Bronchial epithelial cell (primary cell): ENCODE measurements around the gene MRPL32. TPM values are rescaled to one million over a fixed set of nuclear protein-coding genes. Genes with fewer than 3 reads are reported as not detected.

Experiments used
- DNase-seq: peaks from one replicate; pipeline ENCODE4 v3.0.0-alpha.2; 2010; ENCODE audit warnings: low read depth
- FAIRE-seq: peaks from 2 replicates; lab custom pipeline; 2011; peaks lifted over from hg19 to GRCh38; lab: Jason Lieb, UNC
- H3K27me3 ChIP-seq: 2 replicates; pipeline ENCODE4 v1.5.1; 2011; ENCODE audit warnings: low read length; ENCODE audit not compliant: control insufficient read depth, insufficient read depth
- H3K36me3 ChIP-seq: 2 replicates; pipeline ENCODE4 v1.5.1; 2011; ENCODE audit warnings: low read length; ENCODE audit not compliant: control insufficient read depth, insufficient read depth
- H3K4me3 ChIP-seq: 2 replicates; pipeline ENCODE4 v1.5.1; 2011; ENCODE audit warnings: mild to moderate bottlenecking, low read depth, low read length, control low read depth
- CTCF ChIP-seq: IDR thresholded peaks from 2 replicates; pipeline ENCODE4 v1.5.1; 2011; ENCODE audit warnings: mild to moderate bottlenecking, moderate library complexity, low read length, control low read depth, inconsistent platforms; ENCODE audit not compliant: insufficient read depth, severe bottlenecking
- total RNA-seq: library from RNA; depleted of rRNA; stranded (reverse); fragments of >200 nt; gene quantifications from 2 replicates; pipeline ENCODE4 v1.2.1, GENCODE V29; 2014

Gene MRPL32
- total RNA-seq, 1 donor from 2014 or later = 63.2 TPM

DNA sequence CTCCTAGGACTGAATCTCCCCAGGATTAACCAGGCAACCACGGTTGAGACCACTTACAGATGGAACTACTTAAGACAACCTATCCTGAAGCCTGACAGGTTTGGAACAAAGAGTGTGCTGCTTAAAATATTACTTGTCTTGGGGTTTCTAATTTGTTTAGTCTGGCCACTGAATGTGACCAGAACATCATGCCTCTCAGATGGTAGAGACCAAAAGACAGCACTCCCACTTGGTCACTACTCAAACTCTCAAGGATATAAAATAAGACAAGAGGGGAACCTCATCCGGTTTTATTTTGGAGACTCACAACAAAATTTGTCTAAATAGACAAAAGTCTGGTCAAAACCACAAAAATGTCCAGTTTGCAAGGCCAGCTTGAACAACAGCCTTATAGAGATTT is 15.3 kb downstream of the MRPL32 start:
- TF ChIP-seq CTCF = no peak
- DNase-seq (no peak), FAIRE-seq (no peak)
- H3K27me3 ChIP-seq = peaks cover 3% of the 10 kb centered on the region
- no peaks in the 10 kb centered on the region for H3K36me3 ChIP-seq
- H3K4me3 ChIP-seq = no peak overlapping the region

DNA sequence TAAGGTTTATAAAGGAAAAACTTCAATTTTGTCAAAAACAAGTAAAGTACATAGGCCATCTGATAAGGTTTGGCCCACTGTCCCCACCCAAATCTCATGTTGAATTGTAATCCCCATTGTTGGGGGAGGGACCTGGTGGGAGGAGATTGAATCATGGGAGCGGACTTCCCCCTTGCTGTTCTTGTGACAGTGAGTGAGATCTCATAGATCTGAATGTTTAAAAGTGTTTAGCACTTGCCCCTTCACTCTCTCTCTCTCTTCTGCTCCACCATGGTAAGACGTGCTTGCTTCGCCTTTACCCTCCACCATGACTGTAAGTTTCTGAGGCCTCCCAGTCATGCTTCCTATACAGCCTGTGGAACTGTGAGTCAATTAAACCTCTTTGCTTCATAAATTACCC is 18.2 kb downstream of the MRPL32 start:
- Histone ChIP-seq H3K27me3 (peaks cover 3% of the 10 kb centered on the region), H3K4me3 (no peak overlapping the region), H3K36me3 (no peaks in the 10 kb centered on the region)
- FAIRE-seq = no peak
- TF ChIP-seq CTCF = no peak
- no peak for DNase-seq

- Histone ChIP-seq H3K27me3 (no peaks in the 10 kb centered on the region), H3K4me3 (no peak overlapping the region), H3K36me3 (no peaks in the 10 kb centered on the region)
- TF ChIP-seq CTCF = no peak
- no peak for DNase-seq
- FAIRE-seq = no peak
These were observed 20.2 kb downstream of the MRPL32 start for GRCh38 chr7:42952328-42952727.

DNA sequence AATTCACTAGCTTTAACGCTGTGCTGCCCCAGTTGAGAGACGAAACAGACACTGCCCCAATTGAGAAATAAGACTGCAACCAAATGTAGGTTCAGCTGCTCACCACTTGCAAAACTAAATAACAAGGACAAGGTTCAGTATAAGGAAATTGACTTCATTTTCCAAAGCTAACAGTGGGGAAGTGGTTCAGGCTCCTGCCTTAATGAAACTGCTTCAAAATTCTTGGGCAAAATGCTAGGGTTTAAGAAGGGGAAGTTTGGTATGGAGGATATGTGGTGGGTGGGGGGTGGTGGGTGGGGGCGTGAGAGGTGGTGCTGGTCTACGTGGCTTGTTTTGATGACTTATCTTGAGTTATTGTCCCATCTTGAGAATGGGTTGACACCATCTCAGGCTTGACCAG is 21.8 kb downstream of the MRPL32 start:
- Histone ChIP-seq H3K36me3 (no peaks in the 10 kb centered on the region), H3K27me3 (no peaks in the 10 kb centered on the region), H3K4me3 (no peak overlapping the region)
- DNase-seq (no peak), FAIRE-seq (no peak)
- TF ChIP-seq CTCF = no peak

DNA sequence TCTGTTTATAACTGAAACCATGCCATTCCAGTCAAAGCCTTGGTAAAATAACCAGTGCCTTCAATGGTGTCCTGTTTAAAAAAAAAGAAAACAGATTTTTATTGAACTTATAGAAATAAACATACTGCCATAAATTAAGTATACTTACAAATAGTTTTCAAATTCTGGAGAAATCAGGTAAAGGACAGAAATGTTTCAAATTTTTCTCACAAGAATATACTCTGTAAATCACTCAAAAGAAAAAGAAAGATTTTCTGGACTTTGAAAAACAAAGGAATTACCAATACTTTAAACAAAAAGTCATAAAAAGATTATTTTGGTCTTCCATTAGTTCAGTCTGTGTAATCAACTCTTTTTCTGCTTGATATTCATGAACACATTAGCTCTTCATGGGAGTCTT is 23.9 kb downstream of the MRPL32 start:
- DNase-seq (no peak), FAIRE-seq (no peak)
- H3K36me3 ChIP-seq = no peaks in the 10 kb centered on the region
- H3K27me3 ChIP-seq = no peaks in the 10 kb centered on the region
- H3K4me3 ChIP-seq = no peak overlapping the region
- TF ChIP-seq CTCF = no peak

DNA sequence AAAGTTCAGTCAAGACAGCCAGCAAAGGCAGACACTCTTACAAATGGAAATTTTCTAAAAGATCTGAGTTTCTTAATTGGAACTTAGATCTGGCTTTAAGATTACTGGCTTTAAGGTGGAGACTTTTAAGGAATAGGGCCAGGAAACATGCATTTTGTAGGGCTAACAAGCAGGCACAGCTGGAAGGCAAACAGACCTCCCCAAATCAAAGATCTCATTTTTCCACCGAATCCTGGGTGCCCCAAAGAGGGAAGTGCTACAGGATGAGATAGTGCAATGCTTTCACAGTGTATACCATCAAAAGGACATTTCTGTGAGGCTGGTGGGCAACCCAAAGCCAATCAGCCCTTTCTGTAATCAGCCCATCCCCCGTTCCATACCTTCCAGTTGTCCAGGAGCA is 27.4 kb downstream of the MRPL32 start:
- FAIRE-seq = no peak

More for the DNA sequence above, 27.4 kb downstream of the MRPL32 start:
- H3K4me3 ChIP-seq = no peak overlapping the region
- TF ChIP-seq CTCF = no peak
- peaks cover 2% of the 10 kb centered on the region for H3K27me3 ChIP-seq
- DNase-seq = no peak
- H3K36me3 ChIP-seq = no peaks in the 10 kb centered on the region
